ENCODE results near the gene CNRIP1.
A peak's percentile ranks its signal among the peaks of the same experiment; 100 is the strongest.

DNA sequence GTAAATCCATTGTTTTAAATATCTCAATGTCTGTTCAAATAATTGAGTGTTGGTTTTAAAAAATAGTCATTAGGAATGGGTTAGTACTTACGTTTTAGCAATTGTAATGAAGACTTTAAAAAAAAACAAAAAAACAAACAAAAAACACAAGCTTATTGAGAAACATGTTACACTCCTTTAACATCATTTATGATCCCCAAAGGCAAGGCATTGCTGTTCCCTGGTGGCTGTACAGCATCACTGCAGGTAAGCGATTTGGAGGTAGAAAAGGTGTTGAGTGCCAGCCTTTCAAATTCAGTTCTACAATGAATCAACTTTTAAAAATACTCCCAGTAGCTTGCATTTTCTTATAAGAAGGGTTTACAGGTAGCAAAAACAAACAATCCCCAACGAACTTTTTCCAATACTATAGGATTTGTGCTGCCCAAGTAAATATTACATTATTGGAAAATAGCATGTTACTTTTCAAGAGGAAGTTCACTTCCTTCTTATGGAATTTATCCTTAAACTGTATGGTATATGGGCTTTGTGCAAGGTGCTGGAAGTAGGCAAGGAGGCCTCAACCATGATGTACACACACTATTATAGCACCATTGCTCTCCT lies 27.5 kb downstream of the CNRIP1 start:
- TF ChIP-seq, protein P1, sequence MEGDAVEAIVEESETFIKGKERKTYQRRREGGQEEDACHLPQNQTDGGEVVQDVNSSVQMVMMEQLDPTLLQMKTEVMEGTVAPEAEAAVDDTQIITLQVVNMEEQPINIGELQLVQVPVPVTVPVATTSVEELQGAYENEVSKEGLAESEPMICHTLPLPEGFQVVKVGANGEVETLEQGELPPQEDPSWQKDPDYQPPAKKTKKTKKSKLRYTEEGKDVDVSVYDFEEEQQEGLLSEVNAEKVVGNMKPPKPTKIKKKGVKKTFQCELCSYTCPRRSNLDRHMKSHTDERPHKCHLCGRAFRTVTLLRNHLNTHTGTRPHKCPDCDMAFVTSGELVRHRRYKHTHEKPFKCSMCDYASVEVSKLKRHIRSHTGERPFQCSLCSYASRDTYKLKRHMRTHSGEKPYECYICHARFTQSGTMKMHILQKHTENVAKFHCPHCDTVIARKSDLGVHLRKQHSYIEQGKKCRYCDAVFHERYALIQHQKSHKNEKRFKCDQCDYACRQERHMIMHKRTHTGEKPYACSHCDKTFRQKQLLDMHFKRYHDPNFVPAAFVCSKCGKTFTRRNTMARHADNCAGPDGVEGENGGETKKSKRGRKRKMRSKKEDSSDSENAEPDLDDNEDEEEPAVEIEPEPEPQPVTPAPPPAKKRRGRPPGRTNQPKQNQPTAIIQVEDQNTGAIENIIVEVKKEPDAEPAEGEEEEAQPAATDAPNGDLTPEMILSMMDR (conservative IDR thresholded peaks at IDR 0.05; ENCODE audit: low read length) = peak; percentile 99
- TF ChIP-seq EZH2phosphoT487 (IDR thresholded peaks at IDR 0.05; ENCODE audit: borderline replicate concordance, low read depth, low read length) = no peak

All from OCI-LY7 (cell line).